Nephron (organoid): ENCODE measurements around the gene MRPL33.
A peak's percentile ranks its signal among the peaks of the same experiment; 100 is the strongest.

Experiments used
- H3K27ac Mint-ChIP-seq, 3 experiments: 2 replicates each; pipeline ENCODE4 v1.8.0; 2020; ENCODE audit warnings: mixed read lengths in 3 of 3, mild to moderate bottlenecking in 2 of 3, moderate library complexity in 1 of 3
- H3K27me3 Mint-ChIP-seq: 2 replicates; pipeline ENCODE4 v1.8.0; 2021; ENCODE audit warnings: low read depth, mild to moderate bottlenecking, moderate library complexity, mixed read lengths
- H3K36me3 Mint-ChIP-seq: 2 replicates; pipeline ENCODE4 v1.8.0; 2020; ENCODE audit warnings: low read depth, mixed read lengths
- H3K4me1 Mint-ChIP-seq: 2 replicates; pipeline ENCODE4 v1.8.0; 2020; ENCODE audit warnings: mixed read lengths
- H3K4me3 Mint-ChIP-seq, 3 experiments: 2 replicates each; pipeline ENCODE4 v1.8.0; 2020; ENCODE audit warnings: mild to moderate bottlenecking in 3 of 3, mixed read lengths in 3 of 3, moderate library complexity in 2 of 3
- H3K9me3 Mint-ChIP-seq: 2 replicates; pipeline ENCODE4 v1.8.0; 2020; ENCODE audit warnings: mixed read lengths
- TF ChIP-seq, protein P1 (sequence below), 3 experiments: fragments of 200-600 bp; sonication (generic); IDR thresholded peaks; one replicate each; pipeline ENCODE4 v1.5.0; 2021; ENCODE audit warnings: antibody characterized with exemption in 3 of 3; ENCODE audit not compliant: unreplicated experiment in 3 of 3

Gene MRPL33

DNA sequence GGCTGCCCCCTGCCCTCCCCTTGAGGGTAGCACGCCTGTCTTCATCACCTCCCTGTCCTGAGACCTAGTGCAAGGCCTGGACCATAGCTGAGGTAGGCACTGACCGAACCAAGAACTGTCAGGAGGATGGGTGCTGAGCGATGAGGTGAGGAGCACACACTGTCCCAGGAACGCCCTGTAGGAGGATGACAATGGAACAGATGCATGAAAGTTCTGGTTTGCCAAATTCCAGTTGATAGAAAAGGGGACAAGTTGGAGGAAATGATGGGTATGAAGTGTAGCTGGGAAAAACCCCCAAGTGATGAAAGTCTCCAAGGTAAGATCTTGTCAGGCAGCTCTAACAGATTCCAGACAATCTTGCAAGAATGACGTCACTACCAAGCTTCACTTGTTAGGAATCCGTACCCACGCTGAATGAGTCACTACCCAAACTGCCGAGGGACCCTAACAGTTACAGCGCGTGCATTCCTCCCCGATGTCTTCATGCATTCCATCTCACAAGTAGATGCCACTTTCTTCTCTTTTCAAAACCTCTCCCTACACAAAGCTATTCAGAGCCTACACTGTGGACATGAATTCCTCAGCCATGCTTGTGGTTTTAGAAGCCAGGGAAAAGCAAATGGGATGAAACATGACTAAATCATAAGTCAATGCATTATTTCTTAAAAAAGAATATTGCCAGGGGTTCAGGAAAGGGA, 27.6 kb downstream of the MRPL33 start:
- Mint-ChIP-seq H3K9me3 (no peaks in the 10 kb centered on the region), H3K36me3 (no peaks in the 10 kb centered on the region), H3K4me3 (no peak overlapping the region), H3K27ac (peak overlapping the region; percentile 72 to 90 (median 73)), H3K4me1 (peaks cover 22% of the 10 kb centered on the region), H3K27me3 (no peaks in the 10 kb centered on the region)
- TF ChIP-seq, protein P1, sequence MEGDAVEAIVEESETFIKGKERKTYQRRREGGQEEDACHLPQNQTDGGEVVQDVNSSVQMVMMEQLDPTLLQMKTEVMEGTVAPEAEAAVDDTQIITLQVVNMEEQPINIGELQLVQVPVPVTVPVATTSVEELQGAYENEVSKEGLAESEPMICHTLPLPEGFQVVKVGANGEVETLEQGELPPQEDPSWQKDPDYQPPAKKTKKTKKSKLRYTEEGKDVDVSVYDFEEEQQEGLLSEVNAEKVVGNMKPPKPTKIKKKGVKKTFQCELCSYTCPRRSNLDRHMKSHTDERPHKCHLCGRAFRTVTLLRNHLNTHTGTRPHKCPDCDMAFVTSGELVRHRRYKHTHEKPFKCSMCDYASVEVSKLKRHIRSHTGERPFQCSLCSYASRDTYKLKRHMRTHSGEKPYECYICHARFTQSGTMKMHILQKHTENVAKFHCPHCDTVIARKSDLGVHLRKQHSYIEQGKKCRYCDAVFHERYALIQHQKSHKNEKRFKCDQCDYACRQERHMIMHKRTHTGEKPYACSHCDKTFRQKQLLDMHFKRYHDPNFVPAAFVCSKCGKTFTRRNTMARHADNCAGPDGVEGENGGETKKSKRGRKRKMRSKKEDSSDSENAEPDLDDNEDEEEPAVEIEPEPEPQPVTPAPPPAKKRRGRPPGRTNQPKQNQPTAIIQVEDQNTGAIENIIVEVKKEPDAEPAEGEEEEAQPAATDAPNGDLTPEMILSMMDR (IDR thresholded peaks at IDR 0.05; ENCODE audit: unreplicated experiment in 3 of 3): no peak

DNA sequence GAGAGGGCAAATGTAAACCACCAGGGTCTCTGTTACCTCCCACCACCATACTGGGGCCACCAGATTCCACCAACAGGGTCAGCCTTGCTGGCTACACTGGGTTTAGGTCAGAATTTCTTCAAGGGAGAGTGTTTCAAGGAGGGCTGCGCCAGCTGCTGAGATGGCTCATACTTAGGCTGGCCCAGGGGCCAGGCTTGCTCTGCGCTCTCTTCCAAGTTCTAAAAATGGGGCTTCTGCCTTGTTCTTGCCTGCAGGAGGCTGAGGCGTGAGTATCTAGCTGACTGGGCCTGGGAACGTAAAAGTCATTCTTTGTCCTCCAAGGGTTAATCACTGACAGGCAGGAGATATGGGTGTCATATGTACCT, 28.1 kb downstream of the MRPL33 start:
- H3K27me3 Mint-ChIP-seq: no peaks in the 10 kb centered on the region
- H3K9me3 Mint-ChIP-seq: no peaks in the 10 kb centered on the region
- TF ChIP-seq, protein P1 (IDR thresholded peaks at IDR 0.05; ENCODE audit: unreplicated experiment in 3 of 3): no peak
- H3K27ac Mint-ChIP-seq: peak overlapping the region; percentile 72 to 90 (median 73)
- no peaks in the 10 kb centered on the region for H3K36me3 Mint-ChIP-seq
- H3K4me1 Mint-ChIP-seq: peaks cover 22% of the 10 kb centered on the region
- H3K4me3 Mint-ChIP-seq: no peak overlapping the region

DNA sequence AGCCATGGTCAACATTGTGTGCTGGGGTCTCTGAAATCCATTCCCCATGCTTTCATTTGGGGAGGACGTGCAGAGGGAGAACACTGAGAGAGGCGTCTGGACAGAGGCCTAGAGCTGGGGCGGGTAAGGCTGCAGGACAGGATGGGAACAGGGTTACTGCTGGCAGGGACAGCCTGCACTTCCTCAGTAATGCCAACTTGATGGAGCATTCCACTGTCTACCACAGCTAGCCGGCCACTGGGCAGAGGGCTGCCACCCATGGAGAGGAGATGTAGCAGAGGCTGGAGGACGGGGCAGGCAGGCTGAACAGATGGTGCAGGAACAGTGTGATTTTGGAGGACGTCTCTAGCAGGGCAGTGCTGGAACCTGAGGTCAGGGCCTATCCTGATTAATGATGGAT, 29.3 kb downstream of the MRPL33 start:
- Mint-ChIP-seq H3K27ac (no peak overlapping the region), H3K27me3 (no peaks in the 10 kb centered on the region), H3K4me3 (no peak overlapping the region), H3K4me1 (peaks cover 14% of the 10 kb centered on the region), H3K36me3 (no peaks in the 10 kb centered on the region), H3K9me3 (no peaks in the 10 kb centered on the region)
- TF ChIP-seq, protein P1 (IDR thresholded peaks at IDR 0.05; ENCODE audit: unreplicated experiment in 3 of 3): no peak

DNA sequence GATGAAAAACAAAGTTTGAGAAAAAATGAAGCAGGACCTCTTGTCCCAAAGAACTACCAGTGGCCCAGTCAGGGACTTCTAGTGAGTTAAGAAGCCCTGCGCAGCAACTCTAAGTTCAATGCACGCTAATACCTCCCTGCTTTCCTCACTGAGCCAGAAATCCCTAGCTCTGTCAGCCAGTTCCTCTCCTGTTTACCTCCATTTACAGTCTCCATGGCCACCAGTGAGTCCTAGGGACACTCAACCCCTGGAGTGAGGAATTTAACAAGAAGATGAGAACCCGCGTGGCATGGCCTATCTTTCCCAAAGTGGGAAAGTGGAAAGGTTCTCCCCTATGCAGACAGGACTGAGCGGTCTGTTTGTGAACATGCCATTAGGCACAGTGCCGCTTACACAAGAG, 31.0 kb downstream of the MRPL33 start:
- H3K4me3 Mint-ChIP-seq: no peak overlapping the region
- peaks cover 7% of the 10 kb centered on the region for H3K4me1 Mint-ChIP-seq
- H3K9me3 Mint-ChIP-seq: no peaks in the 10 kb centered on the region
- TF ChIP-seq, protein P1 (IDR thresholded peaks at IDR 0.05; ENCODE audit: unreplicated experiment in 3 of 3): no peak
- no peaks in the 10 kb centered on the region for H3K36me3 Mint-ChIP-seq
- no peaks in the 10 kb centered on the region for H3K27me3 Mint-ChIP-seq
- H3K27ac Mint-ChIP-seq: no peak overlapping the region

DNA sequence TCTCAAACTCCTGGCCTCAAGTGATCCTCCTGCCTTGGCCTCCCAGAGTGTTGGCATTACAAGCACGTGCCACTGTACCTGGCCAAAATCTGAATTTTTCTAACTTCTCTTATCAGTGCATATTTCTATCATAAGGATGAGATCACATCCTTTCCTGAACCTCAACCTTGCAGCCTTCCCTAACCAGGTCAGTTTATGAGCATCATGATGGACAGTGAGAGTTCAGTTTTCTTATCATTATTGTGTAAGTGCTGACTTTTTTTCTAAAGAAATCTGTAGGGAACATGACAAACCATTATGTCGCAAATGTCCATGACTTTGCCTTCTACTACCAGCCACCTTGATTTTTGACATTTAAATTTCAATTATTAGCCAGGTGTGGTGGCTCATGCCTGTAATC, 31.5 kb downstream of the MRPL33 start:
- Mint-ChIP-seq H3K27ac (no peak overlapping the region), H3K9me3 (no peaks in the 10 kb centered on the region), H3K36me3 (no peaks in the 10 kb centered on the region), H3K4me3 (no peak overlapping the region), H3K27me3 (no peaks in the 10 kb centered on the region), H3K4me1 (peaks cover 7% of the 10 kb centered on the region)
- TF ChIP-seq, protein P1 (IDR thresholded peaks at IDR 0.05; ENCODE audit: unreplicated experiment in 3 of 3): no peak

DNA sequence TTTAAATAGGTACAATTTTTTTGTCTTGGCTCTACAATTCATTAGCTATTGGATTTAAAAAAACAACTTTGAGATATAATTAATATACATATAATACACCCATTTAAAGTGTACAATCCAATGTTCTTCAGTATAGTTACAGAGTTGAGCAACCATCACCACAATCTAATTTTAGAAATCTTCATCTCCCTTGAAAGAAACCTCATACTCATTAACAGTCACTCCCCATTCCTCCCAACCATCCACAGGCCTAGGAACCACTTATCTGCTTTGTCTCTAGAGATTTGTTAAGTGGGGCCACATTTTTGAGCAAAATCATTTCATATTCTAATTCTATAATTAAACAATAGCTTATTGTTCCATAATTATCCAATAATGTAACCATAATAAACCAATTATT, 32.6 kb downstream of the MRPL33 start:
- H3K4me1 Mint-ChIP-seq: peaks cover 5% of the 10 kb centered on the region
- peak overlapping the region in 1 of 3 experiments; percentile 17 for H3K27ac Mint-ChIP-seq
- no peak overlapping the region for H3K4me3 Mint-ChIP-seq
- no peaks in the 10 kb centered on the region for H3K27me3 Mint-ChIP-seq
- H3K36me3 Mint-ChIP-seq: no peaks in the 10 kb centered on the region
- TF ChIP-seq, protein P1 (IDR thresholded peaks at IDR 0.05; ENCODE audit: unreplicated experiment in 3 of 3): no peak
- H3K9me3 Mint-ChIP-seq: no peaks in the 10 kb centered on the region
